Peyer's patch (tissue), 4 donors: ENCODE data around the gene FLVCR2. TPM values are rescaled to one million over a fixed set of nuclear protein-coding genes. Genes with fewer than 3 reads are reported as not detected.
A peak's percentile ranks its signal among the peaks of the same experiment; 100 is the strongest.

Experiments
- DNase-seq, 3 donors: peaks; one replicate each; pipeline ENCODE4 v3.0.0-alpha.2; 2017 to 2019
- H3K27ac ChIP-seq, 4 donors: fragments of 200-600 bp; sonication (generic); one replicate each; pipeline ENCODE4 v1.5.1; 2016 to 2019
- H3K27me3 ChIP-seq, 2 donors: fragments of 200-600 bp; sonication (generic); one replicate each; pipeline ENCODE4 v1.5.1; 2019
- H3K36me3 ChIP-seq, 3 donors: fragments of 200-600 bp; sonication (generic); one replicate each; pipeline ENCODE4 v1.5.1; 2016 to 2019
- H3K4me1 ChIP-seq, 4 donors: fragments of 200-600 bp; sonication (generic); one replicate each; pipeline ENCODE4 v1.5.1; 2016 to 2019
- H3K4me3 ChIP-seq, 4 donors: fragments of 200-600 bp; sonication (generic); 1 replicate in 3 of 4; 2 replicates in 1 of 4; pipeline ENCODE4 v1.5.1; 2016 to 2019; ENCODE audit warnings: mild to moderate bottlenecking in 1 of 4
- H3K9me3 ChIP-seq, 4 donors: fragments of 200-600 bp; sonication (generic); one replicate each; pipeline ENCODE4 v1.5.1; 2016 to 2019; ENCODE audit warnings: mild to moderate bottlenecking in 1 of 4
- CTCF ChIP-seq, 6 experiments: fragments of 450-650 bp in 4 of 6; fragments of 200-600 bp in 2 of 6; sonication (generic) in 1 of 6; IDR thresholded peaks; one replicate each; pipeline ENCODE4 v1.5.1; 2017 to 2019; ENCODE audit warnings: antibody characterized with exemption in 6 of 6, mild to moderate bottlenecking in 3 of 6, moderate library complexity in 1 of 6
- POLR2A ChIP-seq, 2 donors: fragments of 450-650 bp; IDR thresholded peaks; one replicate each; pipeline ENCODE4 v1.5.1; 2017; ENCODE audit warnings: antibody characterized with exemption in 2 of 2, mild to moderate bottlenecking in 2 of 2, moderate library complexity in 2 of 2
- total RNA-seq, 4 donors: library from RNA; depleted of rRNA; stranded (reverse); fragments of >200 nt; gene quantifications; one replicate each; pipeline ENCODE4 v1.1.0, GENCODE V29; 2016

Gene FLVCR2
- 100 to 1,000 TPM in 2 of 4 donors, 10 to 100 TPM in 2; 14.9 to 130 (median 98.8) TPM for total RNA-seq

GRCh38 chr14:75578102-75578785 lies at the start of gene FLVCR2:
Gene FLVCR2 (plus strand): TSS chr14:75578620. CDS start chr14:75578973, 353 bp downstream.
- DNase-seq = peak; percentile 72 to 93 (median 91)
- Histone ChIP-seq H3K4me1 (peaks cover 0 to 9% (median 0%) of the 10 kb centered on the region in 4 donors), H3K27me3 (no peaks in the 10 kb centered on the region), H3K36me3 (no peaks in the 10 kb centered on the region), H3K9me3 (no peaks in the 10 kb centered on the region), H3K27ac (peak within 1 kb of the TSS; percentile 73 to 90 (median 82)), H3K4me3 (peak within 1 kb of the TSS; percentile 31 to 87 (median 72))
- peak; percentile 78 to 87 for TF ChIP-seq POLR2A (IDR thresholded peaks at IDR 0.05)
- no peak for TF ChIP-seq CTCF (IDR thresholded peaks at IDR 0.05)

- no peak for TF ChIP-seq POLR2A (IDR thresholded peaks at IDR 0.05)
- no peak for TF ChIP-seq CTCF (IDR thresholded peaks at IDR 0.05)
- H3K27ac ChIP-seq = no peak overlapping the region
These were observed 47.2 kb upstream of the FLVCR2 start for GRCh38 chr14:75531256-75531655.

GRCh38 chr14:75531660-75532317 lies 46.6 kb upstream of the FLVCR2 start:
- no peak for TF ChIP-seq POLR2A (IDR thresholded peaks at IDR 0.05)
- no peak for TF ChIP-seq CTCF (IDR thresholded peaks at IDR 0.05)
- Histone ChIP-seq H3K27ac (no peak overlapping the region), H3K27me3 (no peaks in the 10 kb centered on the region), H3K36me3 (no peaks in the 10 kb centered on the region), H3K4me3 (no peak overlapping the region), H3K4me1 (peaks cover 0 to 4% (median 1%) of the 10 kb centered on the region in 4 donors), H3K9me3 (no peaks in the 10 kb centered on the region)
- DNase-seq = no peak

More at GRCh38 chr14:75531256-75531655, 47.2 kb upstream of the FLVCR2 start:
- Histone ChIP-seq H3K36me3 (no peaks in the 10 kb centered on the region), H3K27me3 (no peaks in the 10 kb centered on the region), H3K4me1 (peaks cover 0 to 2% (median 0%) of the 10 kb centered on the region in 4 donors), H3K4me3 (no peak overlapping the region), H3K9me3 (no peaks in the 10 kb centered on the region)
- DNase-seq = peak in 2 of 3 donors; percentile 4 to 38

- TF ChIP-seq POLR2A (IDR thresholded peaks at IDR 0.05) (no peak), CTCF (IDR thresholded peaks at IDR 0.05) (no peak)
- Histone ChIP-seq H3K4me1 (peaks cover 0 to 7% (median 1%) of the 10 kb centered on the region in 4 donors), H3K9me3 (no peaks in the 10 kb centered on the region), H3K27ac (peak overlapping the region in 3 of 4 donors; percentile 22 to 90 (median 83)), H3K36me3 (no peaks in the 10 kb centered on the region), H3K4me3 (no peak overlapping the region), H3K27me3 (no peaks in the 10 kb centered on the region)
- DNase-seq = peak in 1 of 3 donors; percentile 8
These were observed 44.4 kb upstream of the FLVCR2 start for GRCh38 chr14:75533791-75534555.

GRCh38 chr14:75535164-75535898 lies 43.1 kb upstream of the FLVCR2 start:
- Histone ChIP-seq H3K4me1 (peaks cover 0 to 7% (median 4%) of the 10 kb centered on the region in 4 donors), H3K36me3 (no peaks in the 10 kb centered on the region), H3K27ac (peak overlapping the region; percentile 22 to 90 (median 76)), H3K9me3 (no peaks in the 10 kb centered on the region), H3K4me3 (no peak overlapping the region), H3K27me3 (no peaks in the 10 kb centered on the region)
- no peak for DNase-seq
- no peak for TF ChIP-seq CTCF (IDR thresholded peaks at IDR 0.05)
- no peak for TF ChIP-seq POLR2A (IDR thresholded peaks at IDR 0.05)
